Retinal pigment epithelial cell (primary cell): ENCODE results near the gene PKD1L1.
A peak's percentile ranks its signal among the peaks of the same experiment; 100 is the strongest.

Experiments used
- DNase-seq: peaks from one replicate; pipeline ENCODE4 v3.0.0-alpha.2; 2010; ENCODE audit warnings: low read depth
- H3K4me3 ChIP-seq: 2 replicates; pipeline ENCODE4 v1.5.1; 2011; ENCODE audit warnings: mild to moderate bottlenecking, low read length, control low read depth, moderate library complexity
- TF ChIP-seq, protein P1 (sequence below): conservative IDR thresholded peaks from 2 replicates; pipeline ENCODE4 v1.5.1; 2011; ENCODE audit warnings: low read depth, low read length, control low read depth, inconsistent platforms

The PKD1L1 gene

DNA sequence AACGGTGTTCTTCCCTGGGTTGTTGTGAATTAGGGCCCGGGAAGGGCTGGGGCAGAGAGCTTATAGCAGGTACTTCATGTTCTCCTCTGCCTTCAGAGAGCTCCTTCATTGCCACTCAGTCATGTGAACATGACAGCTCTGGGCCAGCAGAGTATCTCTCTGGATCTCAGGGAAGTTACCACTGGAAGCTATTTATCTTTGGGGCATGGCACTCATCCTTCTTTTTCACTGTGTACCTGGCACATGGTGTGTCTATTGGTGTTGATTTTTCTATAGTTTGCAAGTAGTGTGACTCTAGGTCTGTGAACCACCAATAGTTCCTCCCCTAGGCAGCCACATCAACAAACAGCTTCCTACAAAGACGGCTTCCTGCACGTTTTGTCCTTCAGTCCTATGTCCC is 156.6 kb downstream of the PKD1L1 start:
- DNase-seq = no peak
- TF ChIP-seq, protein P1, sequence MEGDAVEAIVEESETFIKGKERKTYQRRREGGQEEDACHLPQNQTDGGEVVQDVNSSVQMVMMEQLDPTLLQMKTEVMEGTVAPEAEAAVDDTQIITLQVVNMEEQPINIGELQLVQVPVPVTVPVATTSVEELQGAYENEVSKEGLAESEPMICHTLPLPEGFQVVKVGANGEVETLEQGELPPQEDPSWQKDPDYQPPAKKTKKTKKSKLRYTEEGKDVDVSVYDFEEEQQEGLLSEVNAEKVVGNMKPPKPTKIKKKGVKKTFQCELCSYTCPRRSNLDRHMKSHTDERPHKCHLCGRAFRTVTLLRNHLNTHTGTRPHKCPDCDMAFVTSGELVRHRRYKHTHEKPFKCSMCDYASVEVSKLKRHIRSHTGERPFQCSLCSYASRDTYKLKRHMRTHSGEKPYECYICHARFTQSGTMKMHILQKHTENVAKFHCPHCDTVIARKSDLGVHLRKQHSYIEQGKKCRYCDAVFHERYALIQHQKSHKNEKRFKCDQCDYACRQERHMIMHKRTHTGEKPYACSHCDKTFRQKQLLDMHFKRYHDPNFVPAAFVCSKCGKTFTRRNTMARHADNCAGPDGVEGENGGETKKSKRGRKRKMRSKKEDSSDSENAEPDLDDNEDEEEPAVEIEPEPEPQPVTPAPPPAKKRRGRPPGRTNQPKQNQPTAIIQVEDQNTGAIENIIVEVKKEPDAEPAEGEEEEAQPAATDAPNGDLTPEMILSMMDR = no peak
- H3K4me3 ChIP-seq = no peak overlapping the region

DNA sequence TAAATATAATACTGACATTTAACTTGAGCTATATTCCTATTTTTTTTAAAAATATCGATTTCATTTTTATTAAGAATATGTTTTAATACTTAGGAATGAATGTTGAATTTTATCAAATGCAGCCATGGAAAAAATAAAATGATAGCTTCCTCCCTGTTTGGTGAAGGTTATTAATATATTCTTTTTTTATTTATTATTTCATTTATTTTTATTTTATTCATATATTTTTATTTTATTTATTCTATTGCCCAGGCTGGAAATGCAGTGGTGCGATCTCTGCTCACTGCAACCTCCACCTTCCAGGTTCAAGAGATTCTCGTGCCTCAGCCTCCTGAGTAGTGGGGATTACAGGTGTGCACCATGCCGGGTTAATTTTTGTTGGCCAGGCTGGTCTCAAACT is 160.2 kb downstream of the PKD1L1 start:
- TF ChIP-seq, protein P1 = no peak
- H3K4me3 ChIP-seq = no peak overlapping the region
- DNase-seq = no peak

DNA sequence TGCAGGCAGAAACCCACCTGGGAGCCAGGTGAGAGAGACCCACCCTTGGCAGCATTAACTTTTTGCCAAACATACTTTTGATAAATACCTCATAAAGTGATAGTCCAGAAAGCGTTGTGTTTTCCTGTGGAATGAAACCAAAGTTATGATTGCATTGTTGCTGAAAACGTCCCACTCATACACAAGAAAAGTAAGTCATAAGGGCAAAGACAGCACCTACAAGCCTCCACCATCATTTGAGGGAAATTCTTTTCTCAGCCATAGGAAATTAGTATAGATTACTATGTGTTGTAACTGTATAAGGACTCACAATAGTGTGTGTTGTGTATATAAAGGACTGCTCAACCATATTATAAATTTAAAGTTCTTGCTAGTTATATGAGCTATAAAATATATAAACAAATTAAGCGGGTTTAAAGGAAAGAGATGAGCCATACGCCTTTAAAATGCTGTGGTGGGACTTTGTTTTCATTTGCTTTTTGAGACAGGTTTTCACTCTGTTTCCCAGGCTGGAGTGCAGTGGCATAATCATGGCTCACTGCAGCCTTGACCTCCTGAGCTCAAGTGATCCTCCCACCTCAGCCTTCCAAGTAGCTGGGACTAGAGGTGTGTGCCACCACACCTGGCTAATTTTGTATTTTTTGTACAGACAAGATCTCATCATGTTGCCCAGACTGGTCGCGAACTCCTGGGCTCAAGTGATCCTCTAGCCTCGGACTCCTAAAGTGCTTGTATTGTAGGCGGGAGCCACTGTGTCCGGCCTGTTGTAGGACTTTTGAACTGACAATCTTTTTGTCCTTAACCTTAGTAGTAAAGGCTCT is 160.8 kb downstream of the PKD1L1 start:
- no peak for DNase-seq
- TF ChIP-seq, protein P1 = no peak
- no peak overlapping the region for H3K4me3 ChIP-seq

DNA sequence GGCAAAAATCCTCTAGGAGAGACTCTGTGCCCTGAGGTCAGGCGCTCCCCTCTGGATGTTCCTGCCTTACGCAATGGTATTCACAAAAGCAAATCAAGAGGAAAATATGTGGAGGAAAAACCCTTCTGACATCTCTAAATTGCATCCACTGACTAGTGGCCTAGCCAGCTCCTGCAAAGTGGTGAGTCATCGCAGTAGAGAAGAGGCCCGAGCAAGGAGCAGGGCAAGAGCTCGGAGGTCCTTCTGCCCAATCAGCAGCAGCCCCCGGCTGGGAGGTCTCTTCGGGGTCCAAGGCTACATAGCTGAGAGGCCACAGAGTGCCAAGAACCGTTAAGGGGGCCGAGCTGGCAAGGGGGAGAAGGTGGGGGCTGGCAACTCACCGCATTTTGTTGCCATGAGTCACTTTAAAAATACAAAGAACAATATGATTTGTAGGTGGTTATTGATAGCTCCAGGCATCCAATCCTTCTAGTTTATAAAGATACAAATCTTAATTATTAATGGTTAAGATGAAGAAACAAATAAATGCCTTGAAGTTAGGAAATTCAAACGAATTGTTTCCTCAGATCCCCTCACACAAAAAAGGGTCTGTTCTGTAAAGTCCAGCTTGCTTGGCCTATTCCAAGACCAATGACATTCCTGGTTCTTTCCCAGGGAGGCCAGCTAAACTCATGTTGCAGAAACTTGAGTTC is 161.6 kb downstream of the PKD1L1 start:
- TF ChIP-seq, protein P1 = no peak
- H3K4me3 ChIP-seq = no peak overlapping the region
- DNase-seq = peak; percentile 100

DNA sequence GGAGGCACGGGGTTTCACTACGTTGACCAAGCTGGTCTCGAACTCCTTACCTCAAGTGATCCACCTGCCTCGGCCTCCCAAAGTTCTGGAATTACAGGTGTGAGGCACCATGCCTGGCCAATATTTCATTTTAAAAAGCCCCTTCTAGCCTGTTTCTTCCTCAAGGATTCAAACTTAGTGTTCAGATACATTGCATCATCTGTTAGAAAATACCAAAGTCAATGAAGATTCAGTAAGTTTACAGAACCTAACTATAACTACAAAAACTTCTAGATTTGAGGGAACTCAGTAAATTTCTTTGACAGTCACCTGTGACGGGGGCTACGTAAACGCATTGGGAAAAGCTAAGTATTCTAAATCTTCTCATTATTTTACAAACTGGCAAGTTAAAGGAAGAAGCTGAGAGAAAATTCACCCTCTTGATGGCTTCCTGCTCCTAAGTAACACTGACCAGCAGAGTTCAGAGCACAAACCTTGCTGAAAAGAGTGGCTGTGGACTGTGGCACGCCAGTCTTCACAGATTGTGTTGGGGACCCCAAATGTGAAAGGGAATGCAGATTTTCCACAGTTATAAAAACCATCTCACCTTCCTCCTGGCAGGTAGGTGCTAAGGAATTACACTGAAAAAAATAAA is 162.2 kb downstream of the PKD1L1 start:
- TF ChIP-seq, protein P1 = no peak
- no peak for DNase-seq
- H3K4me3 ChIP-seq = no peak overlapping the region

DNA sequence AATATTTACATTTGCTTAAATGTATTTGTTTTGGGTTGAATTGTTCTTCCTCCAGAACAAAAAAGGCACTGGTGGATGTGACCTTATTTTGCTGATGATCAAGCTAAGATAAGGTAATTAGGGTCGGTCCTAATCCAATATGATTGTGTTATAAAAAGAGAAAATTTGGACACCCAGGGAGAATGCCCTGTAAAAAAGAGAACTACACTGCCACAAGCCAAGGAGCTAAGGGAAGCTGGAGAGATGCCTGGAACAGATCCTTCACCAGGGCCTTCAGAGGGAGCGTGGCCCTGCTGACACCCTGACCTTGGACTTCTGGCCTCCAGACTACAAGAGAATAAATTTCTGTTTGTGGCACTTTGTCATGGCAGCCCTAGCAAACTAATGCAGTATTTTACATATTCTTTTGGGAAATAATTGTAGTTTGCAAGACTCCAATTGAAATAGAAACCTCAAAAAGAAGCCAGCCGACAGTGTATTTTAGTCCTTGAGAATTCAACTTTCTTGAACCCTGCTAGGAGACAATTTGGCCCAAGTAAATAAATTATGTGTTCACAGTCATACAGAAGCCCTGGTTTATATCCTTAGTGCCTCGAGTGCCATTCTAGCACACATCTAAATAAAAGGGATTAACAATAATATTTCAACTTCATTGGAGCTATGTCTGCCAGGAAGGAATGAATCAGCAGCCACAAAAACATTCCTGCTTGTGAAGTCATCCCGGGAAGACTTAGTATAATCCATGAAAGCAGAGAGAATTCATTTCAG is 164.6 kb downstream of the PKD1L1 start:
- peak; percentile 98 for DNase-seq
- TF ChIP-seq, protein P1 = no peak
- H3K4me3 ChIP-seq = no peak overlapping the region
